K562 (cell line): ENCODE measurements around the gene KIAA1614. TPM values are rescaled to one million over a fixed set of nuclear protein-coding genes. Genes with fewer than 3 reads are reported as not detected.

ENCODE experiments used
- ATF7 ChIP-seq: fragments of 450-650 bp; IDR thresholded peaks from 2 replicates; pipeline ENCODE4 v1.7.1; 2014; ENCODE audit warnings: mild to moderate bottlenecking, moderate library complexity
- BDP1 ChIP-seq: IDR thresholded peaks from 3 replicates; pipeline ENCODE4 v1.6.1; 2011; ENCODE audit not compliant: insufficient read length, insufficient read depth
- ELF4 ChIP-seq: fragments of 450-650 bp; formaldehyde crosslinking; IDR thresholded peaks from 2 replicates; pipeline ENCODE4 v1.4.0; 2022; ENCODE audit warnings: missing genetic modification characterization
- NR4A1 ChIP-seq, 2 experiments: fragments of 250-450 bp in 1 of 2; fragments of 450-650 bp in 1 of 2; sonication (Bioruptor Pico) in 1 of 2; IDR thresholded peaks; 2 replicates each; pipeline versions ENCODE4 v1.4.0 to v1.6.1; 2016 to 2020; ENCODE audit warnings: mild to moderate bottlenecking in 2 of 2, missing compliant biosample characterization in 1 of 2, missing genetic modification characterization in 1 of 2, moderate library complexity in 1 of 2
- TCF7 ChIP-seq: sonication (generic); IDR thresholded peaks from 2 replicates; pipeline ENCODE4 v1.6.1; 2016; ENCODE audit warnings: antibody characterized with exemption, borderline replicate concordance
- ZNF780A ChIP-seq: fragments of 250-450 bp; sonication (Bioruptor Pico); IDR thresholded peaks from 2 replicates; pipeline ENCODE4 v1.5.0; 2021; ENCODE audit warnings: mild to moderate bottlenecking
- polyA plus RNA-seq, 8 experiments: library from polyadenylated mRNA; depleted of rRNA in 4 of 8; stranded (reverse) in 5 of 8; unstranded in 3 of 8; fragments of >200 nt; fragmentation: Nextera tagmentation in 2 of 8; fragmentation: Illumina TruSeq in 1 of 8; extraction: Ambion mirVana in 2 of 8; extraction: Trizol in 1 of 8; gene quantifications; 2 replicates each; pipeline versions ENCODE4 v1.2.1 to v1.2.3, GENCODE V29; 2011 to 2014; ENCODE audit warnings: inconsistent platforms in 1 of 8, missing spikeins in 1 of 8
- total RNA-seq, 7 experiments: library from RNA; depleted of rRNA in 6 of 7; stranded (reverse); fragments of >200 nt in 6 of 7; fragmentation: Illumina TruSeq in 2 of 7; extraction: Trizol in 2 of 7; gene quantifications; 2 replicates each; pipeline versions ENCODE4 v1.2.1 to v1.2.3, GENCODE V29; 2011 to 2021; ENCODE audit warnings: low replicate concordance in 1 of 7
- TF ChIP-seq, protein P1 (sequence below), 2 experiments: fragments of 450-650 bp; IDR thresholded peaks; 2 replicates each; pipeline ENCODE4 v1.6.1; 2016; ENCODE audit warnings: mild to moderate bottlenecking in 2 of 2, borderline replicate concordance in 1 of 2, low read depth in 1 of 2, moderate library complexity in 1 of 2

KIAA1614 gene
- total and polyA plus RNA-seq, 9 of the 15 experiments (the other 6 are each of a cell fraction or from before 2014, with no cell fraction given), result 0.01 to 1.1 (median 0.15) TPM; not detected in 1

GRCh38 chr1:180976732-180977357 lies 64.1 kb downstream of the KIAA1614 start (continued):
- TF ChIP-seq, protein P1, sequence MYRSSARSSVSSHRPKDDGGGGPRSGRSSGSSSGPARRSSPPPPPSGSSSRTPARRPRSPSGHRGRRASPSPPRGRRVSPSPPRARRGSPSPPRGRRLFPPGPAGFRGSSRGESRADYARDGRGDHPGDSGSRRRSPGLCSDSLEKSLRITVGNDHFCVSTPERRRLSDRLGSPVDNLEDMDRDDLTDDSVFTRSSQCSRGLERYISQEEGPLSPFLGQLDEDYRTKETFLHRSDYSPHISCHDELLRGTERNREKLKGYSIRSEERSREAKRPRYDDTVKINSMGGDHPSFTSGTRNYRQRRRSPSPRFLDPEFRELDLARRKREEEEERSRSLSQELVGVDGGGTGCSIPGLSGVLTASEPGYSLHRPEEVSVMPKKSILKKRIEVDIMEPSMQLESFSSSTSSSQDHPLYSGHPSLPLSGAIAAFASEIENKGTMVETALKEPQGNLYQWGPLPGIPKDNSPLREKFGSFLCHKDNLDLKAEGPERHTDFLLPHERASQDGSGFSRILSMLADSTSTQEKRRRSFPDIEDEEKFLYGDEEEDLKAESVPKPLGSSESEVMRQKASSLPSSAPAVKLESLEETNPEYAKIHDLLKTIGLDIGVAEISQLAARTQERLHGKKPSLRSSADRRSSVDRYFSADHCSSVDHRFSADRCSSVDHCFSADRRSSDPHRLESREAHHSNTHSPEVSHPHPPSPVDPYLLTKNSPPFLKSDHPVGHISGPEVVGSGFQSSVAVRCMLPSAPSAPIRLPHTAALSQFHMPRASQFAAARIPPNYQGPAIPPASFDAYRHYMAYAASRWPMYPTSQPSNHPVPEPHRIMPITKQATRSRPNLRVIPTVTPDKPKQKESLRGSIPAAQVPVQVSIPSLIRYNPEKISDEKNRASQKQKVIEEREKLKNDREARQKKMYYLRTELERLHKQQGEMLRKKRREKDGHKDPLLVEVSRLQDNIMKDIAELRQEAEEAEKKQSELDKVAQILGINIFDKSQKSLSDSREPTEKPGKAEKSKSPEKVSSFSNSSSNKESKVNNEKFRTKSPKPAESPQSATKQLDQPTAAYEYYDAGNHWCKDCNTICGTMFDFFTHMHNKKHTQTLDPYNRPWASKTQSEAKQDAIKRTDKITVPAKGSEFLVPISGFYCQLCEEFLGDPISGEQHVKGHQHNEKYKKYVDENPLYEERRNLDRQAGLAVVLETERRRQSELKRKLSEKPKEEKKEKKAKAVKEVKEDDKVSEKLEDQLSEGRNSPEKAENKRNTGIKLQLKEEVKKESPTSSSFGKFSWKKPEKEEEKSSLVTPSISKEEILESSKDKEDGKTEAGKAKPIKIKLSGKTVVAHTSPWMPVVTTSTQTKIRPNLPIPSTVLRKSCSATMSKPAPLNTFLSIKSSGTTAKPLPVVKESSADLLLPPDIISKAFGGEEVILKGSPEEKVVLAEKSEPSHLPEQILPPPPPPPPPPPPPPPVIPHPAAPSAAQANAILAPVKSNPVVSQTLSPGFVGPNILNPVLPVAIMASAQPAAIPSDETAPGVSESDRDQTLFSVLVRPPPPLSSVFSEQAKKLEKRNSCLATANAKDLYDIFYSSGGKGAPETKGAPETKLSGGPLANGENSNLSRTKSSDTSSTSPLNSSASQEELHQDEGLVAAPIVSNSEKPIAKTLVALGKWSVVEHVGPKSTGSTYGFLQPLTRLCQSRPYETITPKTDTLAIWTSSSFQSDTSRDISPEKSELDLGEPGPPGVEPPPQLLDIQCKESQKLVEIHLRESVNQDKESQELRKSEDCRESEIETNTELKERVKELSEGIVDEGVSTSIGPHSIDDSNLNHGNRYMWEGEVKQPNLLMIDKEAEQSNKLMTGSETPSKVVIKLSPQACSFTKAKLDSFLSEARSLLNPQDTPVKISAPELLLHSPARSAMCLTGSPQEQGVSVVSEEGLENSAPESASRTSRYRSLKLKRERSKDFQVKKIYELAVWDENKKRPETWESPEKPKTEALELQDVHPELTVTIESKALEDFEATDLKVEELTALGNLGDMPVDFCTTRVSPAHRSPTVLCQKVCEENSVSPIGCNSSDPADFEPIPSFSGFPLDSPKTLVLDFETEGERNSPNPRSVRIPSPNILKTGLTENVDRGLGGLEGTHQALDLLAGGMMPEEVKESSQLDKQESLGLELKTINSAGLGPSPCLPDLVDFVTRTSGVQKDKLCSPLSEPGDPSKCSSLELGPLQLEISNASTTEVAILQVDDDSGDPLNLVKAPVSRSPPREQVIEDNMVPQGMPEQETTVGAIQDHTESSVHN (IDR thresholded peaks at IDR 0.05; ENCODE audit: borderline replicate concordance in 1 of 2, low read depth in 1 of 2), result no peak
- TF ChIP-seq ZNF780A (CRISPR knock-in tag) (no peak), ATF7 (no peak), NR4A1 (CRISPR knock-in tag; IDR thresholded peaks at IDR 0.05) (no peak), NR4A1 (tag; IDR thresholded peaks at IDR 0.05) (no peak), ELF4 (CRISPR knock-in tag) (no peak), BDP1 (no peak), TCF7 (no peak)
